Activated B cell treated with CpG ODN at 0.5 μM for 24 hours (primary cell): ENCODE measurements around the gene DTD1. TPM values are rescaled to one million over a fixed set of nuclear protein-coding genes. Genes with fewer than 3 reads are reported as not detected.

ENCODE experiments used
- ATAC-seq: fragments of 200-7000 bp; cut with Tn5 transposase; one replicate; pipeline ENCODE4 v1.10.0; 2021; ENCODE audit warnings: low read depth, mild to moderate bottlenecking, moderate library complexity
- CTCF ChIA-PET: fragments of 350-600 bp; sonication (Branson Sonifier 250); formaldehyde crosslinking; loops from one replicate; lab custom pipeline; 2021; ENCODE audit warnings: antibody characterized with exemption; lab: Charles Lee
- POLR2A ChIA-PET: fragments of 350-600 bp; sonication (Branson Sonifier 250); formaldehyde crosslinking; loops from one replicate; lab custom pipeline; 2021; ENCODE audit warnings: antibody characterized with exemption; lab: Charles Lee
- DNase-seq: peaks from one replicate; pipeline ENCODE4 v3.0.0; 2022
- H3K27ac Mint-ChIP-seq: one replicate; pipeline ENCODE4 v1.8.0; 2020; ENCODE audit warnings: mixed read lengths
- H3K27me3 Mint-ChIP-seq: one replicate; pipeline ENCODE4 v1.8.0; 2021; ENCODE audit warnings: mixed read lengths
- H3K36me3 Mint-ChIP-seq: one replicate; pipeline ENCODE4 v1.8.0; 2021; ENCODE audit warnings: low read depth, mixed read lengths
- H3K4me1 Mint-ChIP-seq: one replicate; pipeline ENCODE4 v1.8.0; 2021; ENCODE audit warnings: mixed read lengths
- H3K4me3 Mint-ChIP-seq: one replicate; pipeline ENCODE4 v1.8.0; 2020; ENCODE audit warnings: mild to moderate bottlenecking, mixed read lengths
- H3K9me3 Mint-ChIP-seq: one replicate; pipeline ENCODE4 v1.8.0; 2020; ENCODE audit warnings: mixed read lengths
- intact Hi-C: fragments of 100-400 bp; cut with micrococcal nuclease; formaldehyde crosslinking; loops from one replicate; pipeline ENCODE4 v1.15.1; 2024
- total RNA-seq: library from RNA; stranded (reverse); gene quantifications from 2 replicates; pipeline ENCODE4 v1.2.3, GENCODE V29; 2022
- TF ChIP-seq, protein P1 (sequence below): fragments of 200-600 bp; IDR thresholded peaks from one replicate; pipeline ENCODE4 v1.8.0; 2022; ENCODE audit warnings: antibody characterized with exemption, mild to moderate bottlenecking

The DTD1 gene
- total RNA-seq, 1 donor from 2014 or later, result 27.5 TPM

- H3K4me3 Mint-ChIP-seq, result no peak overlapping the region
- no peaks in the 10 kb centered on the region for H3K27me3 Mint-ChIP-seq
- TF ChIP-seq, protein P1, sequence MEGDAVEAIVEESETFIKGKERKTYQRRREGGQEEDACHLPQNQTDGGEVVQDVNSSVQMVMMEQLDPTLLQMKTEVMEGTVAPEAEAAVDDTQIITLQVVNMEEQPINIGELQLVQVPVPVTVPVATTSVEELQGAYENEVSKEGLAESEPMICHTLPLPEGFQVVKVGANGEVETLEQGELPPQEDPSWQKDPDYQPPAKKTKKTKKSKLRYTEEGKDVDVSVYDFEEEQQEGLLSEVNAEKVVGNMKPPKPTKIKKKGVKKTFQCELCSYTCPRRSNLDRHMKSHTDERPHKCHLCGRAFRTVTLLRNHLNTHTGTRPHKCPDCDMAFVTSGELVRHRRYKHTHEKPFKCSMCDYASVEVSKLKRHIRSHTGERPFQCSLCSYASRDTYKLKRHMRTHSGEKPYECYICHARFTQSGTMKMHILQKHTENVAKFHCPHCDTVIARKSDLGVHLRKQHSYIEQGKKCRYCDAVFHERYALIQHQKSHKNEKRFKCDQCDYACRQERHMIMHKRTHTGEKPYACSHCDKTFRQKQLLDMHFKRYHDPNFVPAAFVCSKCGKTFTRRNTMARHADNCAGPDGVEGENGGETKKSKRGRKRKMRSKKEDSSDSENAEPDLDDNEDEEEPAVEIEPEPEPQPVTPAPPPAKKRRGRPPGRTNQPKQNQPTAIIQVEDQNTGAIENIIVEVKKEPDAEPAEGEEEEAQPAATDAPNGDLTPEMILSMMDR, result no peak
- ATAC-seq (no peak), DNase-seq (no peak)
- CTCF ChIA-PET, result no interaction called here
- H3K27ac Mint-ChIP-seq, result no peak overlapping the region
- H3K4me1 Mint-ChIP-seq, result peaks cover 34% of the 10 kb centered on the region
- H3K36me3 Mint-ChIP-seq, result peaks cover 8% of the 10 kb centered on the region
- no peaks in the 10 kb centered on the region for H3K9me3 Mint-ChIP-seq
- intact Hi-C loops, result loop anchor here (5.0 to 10.0 kb wide), 4 partner anchors 50 to 1220 kb away; partner anchors contain the start of gene DTD1
- POLR2A ChIA-PET, result no interaction called here
These were observed 137.1 kb downstream of the DTD1 start for GRCh38 chr20:18724788-18725464.

GRCh38 chr20:18727032-18727508 is 139.2 kb downstream of the DTD1 start:
- Mint-ChIP-seq H3K27ac (no peak overlapping the region), H3K27me3 (no peaks in the 10 kb centered on the region), H3K9me3 (no peaks in the 10 kb centered on the region), H3K36me3 (no peaks in the 10 kb centered on the region), H3K4me1 (peaks cover 42% of the 10 kb centered on the region), H3K4me3 (no peak overlapping the region)
- TF ChIP-seq, protein P1, result no peak
- POLR2A ChIA-PET, result no interaction called here
- CTCF ChIA-PET, result no interaction called here
- ATAC-seq, result no peak
- intact Hi-C loops, result loop anchor here (5.0 to 10.0 kb wide), 4 partner anchors 52 to 1222 kb away; partner anchors contain the start of gene DTD1
- no peak for DNase-seq

- Mint-ChIP-seq H3K36me3 (no peaks in the 10 kb centered on the region), H3K27me3 (no peaks in the 10 kb centered on the region), H3K9me3 (no peaks in the 10 kb centered on the region), H3K4me1 (peaks cover 42% of the 10 kb centered on the region), H3K27ac (peak overlapping the region; percentile 70), H3K4me3 (peak overlapping the region; percentile 64)
- POLR2A ChIA-PET, result interaction anchor here (1.4 kb wide), 1 partner anchor 66 kb away, joined by 5 read pairs; no protein-coding TSS in a partner anchor
- DNase-seq (peak; percentile 40), ATAC-seq (peak; percentile 96)
- intact Hi-C loops, result loop anchor here (2.0 to 10.0 kb wide), 5 partner anchors 54 to 1224 kb away; partner anchors contain the start of gene DTD1
- CTCF ChIA-PET, result no interaction called here
- TF ChIP-seq, protein P1, result no peak
These were observed 140.5 kb downstream of the DTD1 start for GRCh38 chr20:18728165-18728869.

- H3K4me3 Mint-ChIP-seq, result peak overlapping the region; percentile 64
- H3K9me3 Mint-ChIP-seq, result no peaks in the 10 kb centered on the region
- no peak for DNase-seq
- peak overlapping the region; percentile 70 for H3K27ac Mint-ChIP-seq
- no peaks in the 10 kb centered on the region for H3K27me3 Mint-ChIP-seq
- TF ChIP-seq, protein P1, result no peak
- H3K4me1 Mint-ChIP-seq, result peaks cover 42% of the 10 kb centered on the region
- H3K36me3 Mint-ChIP-seq, result no peaks in the 10 kb centered on the region
- ChIA-PET POLR2A (interaction anchor here (1.4 kb wide), 1 partner anchor 65 kb away, joined by 5 read pairs; no protein-coding TSS in a partner anchor), CTCF (no interaction called here)
- intact Hi-C loops, result loop anchor here (2.0 to 10.0 kb wide), 5 partner anchors 54 to 1224 kb away; partner anchors contain the start of gene DTD1
- ATAC-seq, result peak; percentile 41
These were observed 141.0 kb downstream of the DTD1 start for GRCh38 chr20:18728870-18729224.
